Gastrocnemius medialis (tissue), 4 donors: ENCODE data around the gene ANXA7.

ENCODE experiments used
- POLR2A ChIP-seq, 2 donors: fragments of 450-650 bp; IDR thresholded peaks; one replicate each; pipeline ENCODE4 v1.6.1; 2017; ENCODE audit warnings: antibody characterized with exemption in 2 of 2, mild to moderate bottlenecking in 2 of 2, moderate library complexity in 2 of 2
- TF ChIP-seq, protein P1 (sequence below), 5 experiments: fragments of 450-650 bp in 3 of 5; fragments of 200-600 bp in 2 of 5; sonication (generic) in 2 of 5; IDR thresholded peaks in 4 of 5; conservative IDR thresholded peaks in 1 of 5; 1 replicate in 4 of 5; 2 replicates in 1 of 5; pipeline ENCODE4 v1.5.1; 2016 to 2019; ENCODE audit warnings: antibody characterized with exemption in 5 of 5, mild to moderate bottlenecking in 3 of 5, moderate library complexity in 3 of 5

DNA sequence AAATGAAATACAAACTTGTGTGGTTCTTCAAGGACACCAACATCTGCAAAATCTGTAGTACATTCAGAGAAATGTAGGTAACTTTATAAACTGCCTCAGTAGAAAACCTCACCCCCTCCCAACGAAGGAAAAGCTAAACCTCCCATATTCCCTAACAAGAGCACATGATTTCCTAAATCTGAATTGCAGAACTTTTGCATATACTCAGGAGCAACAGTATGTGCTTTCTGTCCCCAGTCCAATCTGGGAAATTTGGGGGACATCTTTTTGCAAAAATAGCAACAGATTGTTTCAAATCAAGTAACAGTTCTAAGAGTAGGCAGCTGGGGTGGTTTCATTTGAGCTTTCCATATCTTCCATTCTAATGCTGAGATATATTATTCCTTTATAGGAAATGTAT lies 35.3 kb upstream of the ANXA7 start:
- TF ChIP-seq, protein P1, sequence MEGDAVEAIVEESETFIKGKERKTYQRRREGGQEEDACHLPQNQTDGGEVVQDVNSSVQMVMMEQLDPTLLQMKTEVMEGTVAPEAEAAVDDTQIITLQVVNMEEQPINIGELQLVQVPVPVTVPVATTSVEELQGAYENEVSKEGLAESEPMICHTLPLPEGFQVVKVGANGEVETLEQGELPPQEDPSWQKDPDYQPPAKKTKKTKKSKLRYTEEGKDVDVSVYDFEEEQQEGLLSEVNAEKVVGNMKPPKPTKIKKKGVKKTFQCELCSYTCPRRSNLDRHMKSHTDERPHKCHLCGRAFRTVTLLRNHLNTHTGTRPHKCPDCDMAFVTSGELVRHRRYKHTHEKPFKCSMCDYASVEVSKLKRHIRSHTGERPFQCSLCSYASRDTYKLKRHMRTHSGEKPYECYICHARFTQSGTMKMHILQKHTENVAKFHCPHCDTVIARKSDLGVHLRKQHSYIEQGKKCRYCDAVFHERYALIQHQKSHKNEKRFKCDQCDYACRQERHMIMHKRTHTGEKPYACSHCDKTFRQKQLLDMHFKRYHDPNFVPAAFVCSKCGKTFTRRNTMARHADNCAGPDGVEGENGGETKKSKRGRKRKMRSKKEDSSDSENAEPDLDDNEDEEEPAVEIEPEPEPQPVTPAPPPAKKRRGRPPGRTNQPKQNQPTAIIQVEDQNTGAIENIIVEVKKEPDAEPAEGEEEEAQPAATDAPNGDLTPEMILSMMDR (IDR thresholded peaks at IDR 0.05 in 4 of 5, conservative IDR thresholded peaks at IDR 0.05 in 1 of 5) = no peak
- TF ChIP-seq POLR2A (IDR thresholded peaks at IDR 0.05) = no peak
